GM18502 (cell line): ENCODE results near the gene ANXA4.
A peak's percentile ranks its signal among the peaks of the same experiment; 100 is the strongest.
"Not testable (repeated sequence)": the region's sequence is repeated elsewhere in the genome, so short reads cannot be mapped to it uniquely, and the experiment has no call there.

ENCODE experiments used
- ATAC-seq: cut with Tn5 transposase; IDR thresholded peaks from one replicate; pipeline ENCODE4 v1.9.1; 2021; ENCODE audit warnings: mild to moderate bottlenecking; ENCODE audit not compliant: unreplicated experiment, poor library complexity

Gene ANXA4

GRCh38 chr2:69718338-69718965, 23.5 kb upstream of the ANXA4 start:
- no peak for ATAC-seq

GRCh38 chr2:69720404-69720803, 21.5 kb upstream of the ANXA4 start:
- ATAC-seq: no peak

- no peak for ATAC-seq
Measured at GRCh38 chr2:69721022-69721421, 20.9 kb upstream of the ANXA4 start.

- ATAC-seq: no peak
Measured at GRCh38 chr2:69723791-69724190, 18.1 kb upstream of the ANXA4 start.

- ATAC-seq: no peak
Measured at GRCh38 chr2:69724540-69725159, 17.3 kb upstream of the ANXA4 start.

GRCh38 chr2:69725706-69726360, 16.1 kb upstream of the ANXA4 start:
- ATAC-seq: no peak

GRCh38 chr2:69729266-69729665, 12.7 kb upstream of the ANXA4 start:
- ATAC-seq: no peak

- no peak for ATAC-seq
Measured at GRCh38 chr2:69729781-69730180, 12.2 kb upstream of the ANXA4 start.

- ATAC-seq: no peak
Measured at GRCh38 chr2:69731147-69731970, 10.6 kb upstream of the ANXA4 start.

- no peak for ATAC-seq
Measured at GRCh38 chr2:69733342-69734034, 8.4 kb upstream of the ANXA4 start.

GRCh38 chr2:69734035-69734611, 7.8 kb upstream of the ANXA4 start:
- ATAC-seq: no peak

GRCh38 chr2:69734854-69735544, 6.9 kb upstream of the ANXA4 start:
- no peak for ATAC-seq

GRCh38 chr2:69735686-69736085, 6.2 kb upstream of the ANXA4 start:
- ATAC-seq: no peak

GRCh38 chr2:69738149-69738548, 3.8 kb upstream of the ANXA4 start:
- ATAC-seq: not testable (repeated sequence)

GRCh38 chr2:69740502-69740951, 1.4 kb upstream of the ANXA4 start:
- no peak for ATAC-seq

GRCh38 chr2:69741229-69741574, 732 bp upstream of the ANXA4 start:
- peak; percentile 42 for ATAC-seq

GRCh38 chr2:69742322-69742952, 503 bp downstream of the ANXA4 start:
- ATAC-seq: peak; percentile 42

GRCh38 chr2:69743847-69744264, 1.9 kb downstream of the ANXA4 start:
- ATAC-seq: no peak

- ATAC-seq: no peak
Measured at GRCh38 chr2:69744456-69744855, 2.5 kb downstream of the ANXA4 start.
